ENCODE results near the gene GLDC. TPM values are rescaled to one million over a fixed set of nuclear protein-coding genes. Genes with fewer than 3 reads are reported as not detected.

GLDC gene
- total RNA-seq, 1 donor: 0.72 TPM

DNA sequence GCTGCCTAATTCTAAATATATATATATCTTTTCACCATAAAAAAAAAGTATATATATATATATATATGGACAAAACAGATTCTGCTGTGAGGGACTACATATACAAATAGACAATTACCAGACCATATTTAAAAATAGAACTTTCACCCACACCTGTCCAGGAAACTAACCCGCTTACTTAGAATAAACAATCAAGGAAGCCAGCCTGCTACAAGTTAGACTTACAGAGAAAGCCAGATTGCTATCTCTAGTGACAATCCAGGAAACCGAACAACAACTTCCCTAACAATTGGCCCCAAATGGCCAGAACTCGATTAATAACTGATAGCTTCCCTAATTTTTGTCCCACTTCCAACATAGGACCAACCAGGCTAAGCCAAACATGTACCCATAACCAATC, 5.9 kb downstream of the GLDC start:
- no peaks in the 10 kb centered on the region for H3K9me3 ChIP-seq (ENCODE audit: low read depth, low read length)
- no peak overlapping the region for H2AFZ ChIP-seq (ENCODE audit: low read length)
- no peaks in the 10 kb centered on the region for H3K4me1 ChIP-seq (ENCODE audit: insufficient read depth, low read length)
- no peak overlapping the region for H3K4me3 ChIP-seq (ENCODE audit: insufficient read depth, low read length)
- no peak overlapping the region for H3K4me2 ChIP-seq (ENCODE audit: insufficient read depth, low read length)
- no peak overlapping the region for H3K27ac ChIP-seq (ENCODE audit: low read depth, low read length)
- H3K27me3 ChIP-seq (ENCODE audit: insufficient read depth, low read length): peaks cover 25% of the 10 kb centered on the region
- H3K79me2 ChIP-seq (ENCODE audit: insufficient read depth, low read length): no peaks in the 10 kb centered on the region
- TF ChIP-seq, protein P1, sequence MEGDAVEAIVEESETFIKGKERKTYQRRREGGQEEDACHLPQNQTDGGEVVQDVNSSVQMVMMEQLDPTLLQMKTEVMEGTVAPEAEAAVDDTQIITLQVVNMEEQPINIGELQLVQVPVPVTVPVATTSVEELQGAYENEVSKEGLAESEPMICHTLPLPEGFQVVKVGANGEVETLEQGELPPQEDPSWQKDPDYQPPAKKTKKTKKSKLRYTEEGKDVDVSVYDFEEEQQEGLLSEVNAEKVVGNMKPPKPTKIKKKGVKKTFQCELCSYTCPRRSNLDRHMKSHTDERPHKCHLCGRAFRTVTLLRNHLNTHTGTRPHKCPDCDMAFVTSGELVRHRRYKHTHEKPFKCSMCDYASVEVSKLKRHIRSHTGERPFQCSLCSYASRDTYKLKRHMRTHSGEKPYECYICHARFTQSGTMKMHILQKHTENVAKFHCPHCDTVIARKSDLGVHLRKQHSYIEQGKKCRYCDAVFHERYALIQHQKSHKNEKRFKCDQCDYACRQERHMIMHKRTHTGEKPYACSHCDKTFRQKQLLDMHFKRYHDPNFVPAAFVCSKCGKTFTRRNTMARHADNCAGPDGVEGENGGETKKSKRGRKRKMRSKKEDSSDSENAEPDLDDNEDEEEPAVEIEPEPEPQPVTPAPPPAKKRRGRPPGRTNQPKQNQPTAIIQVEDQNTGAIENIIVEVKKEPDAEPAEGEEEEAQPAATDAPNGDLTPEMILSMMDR (IDR thresholded peaks at IDR 0.05; ENCODE audit: extremely low read depth, low read depth, low read length): no peak
- no peaks in the 10 kb centered on the region for H3K36me3 ChIP-seq (ENCODE audit: insufficient read depth, low read length)
- H4K20me1 ChIP-seq (ENCODE audit: insufficient read depth, low read length): no peaks in the 10 kb centered on the region
- DNase-seq (ENCODE audit: insufficient read length, low spot score, missing footprints): no peak

DNA sequence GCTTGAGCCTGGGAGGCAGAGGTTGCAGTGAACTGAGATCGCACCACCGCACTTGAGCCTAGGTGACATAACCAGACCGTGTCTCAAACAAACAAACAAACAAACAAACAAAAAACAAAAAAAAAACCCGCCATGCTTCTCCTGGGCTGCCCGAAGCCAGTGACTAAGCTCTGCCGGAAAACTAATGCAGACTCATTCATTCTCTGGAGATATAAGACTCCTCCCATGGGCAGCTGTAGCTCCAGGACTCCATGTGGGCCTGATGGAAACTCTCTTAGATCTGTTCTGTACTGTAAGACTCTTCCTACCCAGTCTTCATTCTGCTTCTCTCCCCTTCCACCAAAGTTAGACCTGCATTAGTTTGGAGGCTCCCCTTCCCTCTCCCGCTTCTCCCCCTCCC, 11.1 kb downstream of the GLDC start:
- no peak overlapping the region for H3K4me3 ChIP-seq (ENCODE audit: insufficient read depth, low read length)
- H2AFZ ChIP-seq (ENCODE audit: low read length): no peak overlapping the region
- H3K9me3 ChIP-seq (ENCODE audit: low read depth, low read length): no peaks in the 10 kb centered on the region
- H3K27ac ChIP-seq (ENCODE audit: low read depth, low read length): no peak overlapping the region
- no peak overlapping the region for H3K4me2 ChIP-seq (ENCODE audit: insufficient read depth, low read length)
- H3K4me1 ChIP-seq (ENCODE audit: insufficient read depth, low read length): no peaks in the 10 kb centered on the region
- no peaks in the 10 kb centered on the region for H3K27me3 ChIP-seq (ENCODE audit: insufficient read depth, low read length)
- no peaks in the 10 kb centered on the region for H3K36me3 ChIP-seq (ENCODE audit: insufficient read depth, low read length)
- no peaks in the 10 kb centered on the region for H3K79me2 ChIP-seq (ENCODE audit: insufficient read depth, low read length)
- no peaks in the 10 kb centered on the region for H4K20me1 ChIP-seq (ENCODE audit: insufficient read depth, low read length)
- DNase-seq (ENCODE audit: insufficient read length, low spot score, missing footprints): peak; percentile 77
- TF ChIP-seq, protein P1 (IDR thresholded peaks at IDR 0.05; ENCODE audit: extremely low read depth, low read depth, low read length): no peak

DNA sequence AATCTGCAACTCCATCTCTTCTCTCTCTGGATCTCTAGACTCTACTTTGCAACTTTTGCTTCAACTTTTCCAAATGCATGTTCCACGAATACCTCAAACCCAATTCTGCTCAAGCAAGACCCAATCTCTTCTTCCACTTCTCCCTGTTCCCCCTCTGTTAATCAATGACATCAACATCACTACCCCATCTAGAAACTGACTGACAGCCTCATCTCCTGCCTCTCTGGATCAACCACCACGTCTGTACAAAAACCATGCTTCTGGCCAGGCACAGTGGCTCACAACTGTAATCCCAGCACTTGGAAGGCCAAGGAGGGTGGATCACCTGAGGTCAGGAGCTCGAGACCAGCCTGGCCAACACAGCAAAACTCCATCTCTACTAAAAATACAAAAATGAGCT, 12.2 kb downstream of the GLDC start:
- Histone ChIP-seq H3K27me3 (ENCODE audit: insufficient read depth, low read length) (no peaks in the 10 kb centered on the region), H3K79me2 (ENCODE audit: insufficient read depth, low read length) (no peaks in the 10 kb centered on the region), H3K27ac (ENCODE audit: low read depth, low read length) (no peak overlapping the region), H3K4me1 (ENCODE audit: insufficient read depth, low read length) (no peaks in the 10 kb centered on the region), H3K4me2 (ENCODE audit: insufficient read depth, low read length) (no peak overlapping the region), H3K9me3 (ENCODE audit: low read depth, low read length) (no peaks in the 10 kb centered on the region), H3K36me3 (ENCODE audit: insufficient read depth, low read length) (no peaks in the 10 kb centered on the region), H3K4me3 (ENCODE audit: insufficient read depth, low read length) (no peak overlapping the region), H2AFZ (ENCODE audit: low read length) (no peak overlapping the region), H4K20me1 (ENCODE audit: insufficient read depth, low read length) (no peaks in the 10 kb centered on the region)
- no peak for DNase-seq (ENCODE audit: insufficient read length, low spot score, missing footprints)
- TF ChIP-seq, protein P1 (IDR thresholded peaks at IDR 0.05; ENCODE audit: extremely low read depth, low read depth, low read length): no peak

DNA sequence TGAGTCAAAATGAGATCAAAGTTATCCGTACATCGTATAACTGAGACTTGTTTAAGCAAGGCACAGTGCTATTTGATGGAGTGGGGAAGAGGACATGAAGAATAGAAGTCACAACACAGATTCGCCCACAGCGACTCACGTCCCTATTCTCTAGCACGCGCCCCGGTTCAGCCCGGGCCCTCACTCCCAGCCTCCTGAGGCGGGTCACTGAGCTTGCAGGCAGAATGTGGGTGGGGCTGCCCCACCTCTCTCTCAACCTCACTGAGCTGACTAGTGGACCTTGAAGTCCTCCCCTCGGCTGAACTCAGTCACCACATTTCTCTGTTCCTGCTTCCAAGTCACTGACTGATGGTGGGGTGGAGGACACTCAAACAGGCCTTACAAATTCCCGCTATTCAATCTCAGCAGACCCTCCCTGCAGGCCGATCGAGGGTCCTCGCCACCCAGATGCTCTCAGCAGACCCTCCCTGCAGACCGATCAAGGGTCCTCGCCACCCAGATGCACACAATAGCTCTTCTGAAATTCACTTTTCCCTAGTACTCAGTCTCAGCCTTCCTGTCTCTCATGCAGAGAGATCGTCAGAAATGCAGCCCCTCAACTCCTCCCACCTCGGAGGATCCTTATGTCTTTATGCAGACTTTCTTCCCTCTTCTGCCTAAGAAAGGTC, 12.9 kb downstream of the GLDC start:
- DNase-seq (ENCODE audit: insufficient read length, low spot score, missing footprints): no peak
- Histone ChIP-seq H3K4me1 (ENCODE audit: insufficient read depth, low read length) (no peaks in the 10 kb centered on the region), H2AFZ (ENCODE audit: low read length) (no peak overlapping the region)

More for the DNA sequence above, 12.9 kb downstream of the GLDC start:
- Histone ChIP-seq H3K79me2 (ENCODE audit: insufficient read depth, low read length) (no peaks in the 10 kb centered on the region), H3K4me2 (ENCODE audit: insufficient read depth, low read length) (no peak overlapping the region), H4K20me1 (ENCODE audit: insufficient read depth, low read length) (no peaks in the 10 kb centered on the region), H3K27me3 (ENCODE audit: insufficient read depth, low read length) (peaks cover 6% of the 10 kb centered on the region), H3K27ac (ENCODE audit: low read depth, low read length) (no peak overlapping the region), H3K9me3 (ENCODE audit: low read depth, low read length) (no peaks in the 10 kb centered on the region), H3K4me3 (ENCODE audit: insufficient read depth, low read length) (no peak overlapping the region), H3K36me3 (ENCODE audit: insufficient read depth, low read length) (no peaks in the 10 kb centered on the region)
- TF ChIP-seq, protein P1 (IDR thresholded peaks at IDR 0.05; ENCODE audit: extremely low read depth, low read depth, low read length): no peak
